Mesenchymal stem cell (in vitro differentiated cells and primary cell): ENCODE data around the gene IRAK1. TPM values are rescaled to one million over a fixed set of nuclear protein-coding genes. Genes with fewer than 3 reads are reported as not detected.

Source experiments
- small RNA-seq: library from polyadenylated mRNA; stranded (forward); fragments of <200 nt; extraction: miRNeasy Mini kit (QIAGEN cat#:217004); gene quantifications from one replicate; pipeline ENCODE3, GENCODE V24; 2013; ENCODE audit warnings: low read depth

Gene IRAK1

Small RNA genes lying within 50 kb of the gene (small RNA-seq; reads per million reads assigned to genes)
- gene MIR3202-1: not detected
